Tibial nerve (tissue), 4 donors: ENCODE data around the gene AMIGO3. TPM values are rescaled to one million over a fixed set of nuclear protein-coding genes. Genes with fewer than 3 reads are reported as not detected.

ENCODE experiments used
- small RNA-seq: library from RNA; depleted of rRNA; stranded (forward); fragments of <200 nt; gene quantifications from one replicate; pipeline ENCODE3, GENCODE V24; 2016
- total RNA-seq, 4 donors: library from RNA; depleted of rRNA; stranded (reverse); fragments of >200 nt; gene quantifications; one replicate each; pipeline ENCODE4 v1.1.0, GENCODE V29; 2016

AMIGO3 gene
- total RNA-seq, 4 donors from 2014 or later = 2.1 to 4.2 TPM; not detected in 2

Small RNA genes within 50 kb of the gene (small RNA-seq; reads per million reads assigned to genes)
- not detected for gene AMIGO3
- not detected for gene COX6CP14

Other genes with a start within 250 kb of the AMIGO3 start
- 100 to 1,000 TPM; 113 to 142 (median 126) TPM for gene DAG1, start 249.4 kb downstream of the AMIGO3 start, total RNA-seq
- 1 to 10 TPM in 2 of 4 donors, under 1 TPM in 2; 0.44 to 1.8 (median 0.92) TPM for gene BSN, start 165.2 kb downstream of the AMIGO3 start, total RNA-seq
- gene APEH, start 45.3 kb downstream of the AMIGO3 start, total RNA-seq = 10 to 100 TPM; 64.0 to 77.7 (median 65.8) TPM
- 10 to 100 TPM; 11.7 to 23.7 (median 17.0) TPM for gene MST1, start 30.2 kb downstream of the AMIGO3 start, total RNA-seq
- 10 to 100 TPM; 32.9 to 64.7 (median 39.1) TPM for gene RNF123, start 30.1 kb downstream of the AMIGO3 start, total RNA-seq
- 10 to 100 TPM; 17.3 to 31.4 (median 25.3) TPM for gene GMPPB, start 4.3 kb upstream of the AMIGO3 start, total RNA-seq
- 10 to 100 TPM; 43.2 to 77.5 (median 50.7) TPM for gene IP6K1, start 66.9 kb upstream of the AMIGO3 start, total RNA-seq
- 1 to 10 TPM in 2 of 4 donors, not detected in 2; 1.3 to 1.4 TPM for gene CDHR4, start 80.2 kb upstream of the AMIGO3 start, total RNA-seq
- 10 to 100 TPM in 1 of 4 donors, 1 to 10 TPM in 2, under 1 TPM in 1; 0.60 to 10.3 (median 8.0) TPM for gene INKA1, start 83.6 kb upstream of the AMIGO3 start, total RNA-seq
- 10 to 100 TPM; 47.9 to 68.4 (median 66.9) TPM for gene UBA7, start 94.3 kb upstream of the AMIGO3 start, total RNA-seq
- gene TRAIP, start 136.9 kb upstream of the AMIGO3 start, total RNA-seq = 10 to 100 TPM in 1 of 4 donors, 1 to 10 TPM in 3; 1.5 to 12.2 (median 2.8) TPM
- gene CAMKV, start 150.2 kb upstream of the AMIGO3 start, total RNA-seq = not detected
- 1 to 10 TPM; 1.0 to 2.8 (median 2.3) TPM for gene MST1R, start 184.2 kb upstream of the AMIGO3 start, total RNA-seq
- gene MON1A, start 210.1 kb upstream of the AMIGO3 start, total RNA-seq = 10 to 100 TPM in 3 of 4 donors, 1 to 10 TPM in 1; 6.9 to 18.8 (median 15.8) TPM
- gene RBM6, start 220.5 kb upstream of the AMIGO3 start, total RNA-seq = 100 to 1,000 TPM; 106 to 182 (median 158) TPM